GM19395 (cell line): ENCODE results near the gene LCOR.

Source experiments
- ATAC-seq: cut with Tn5 transposase; IDR thresholded peaks from one replicate; pipeline ENCODE4 v1.9.1; 2021; ENCODE audit warnings: mild to moderate bottlenecking, moderate library complexity; ENCODE audit not compliant: unreplicated experiment

LCOR gene

GRCh38 chr10:96982149-96982930 lies 150.2 kb downstream of the LCOR start:
- ATAC-seq: no peak

GRCh38 chr10:96984541-96985131 lies 152.5 kb downstream of the LCOR start:
- ATAC-seq: peak; percentile 75

- ATAC-seq: no peak
These were observed 154.2 kb downstream of the LCOR start for GRCh38 chr10:96986200-96986856.

GRCh38 chr10:96987141-96987841 lies 155.2 kb downstream of the LCOR start:
- ATAC-seq: no peak

GRCh38 chr10:96987842-96988175 lies 155.7 kb downstream of the LCOR start:
- no peak for ATAC-seq

GRCh38 chr10:96988426-96988825 lies 156.3 kb downstream of the LCOR start:
- ATAC-seq: no peak

- ATAC-seq: peak; percentile 48
These were observed 159.3 kb downstream of the LCOR start for GRCh38 chr10:96991313-96991841.

- peak; percentile 81 for ATAC-seq
These were observed 160.6 kb downstream of the LCOR start for GRCh38 chr10:96992721-96993120.

- ATAC-seq: no peak
These were observed 163.8 kb downstream of the LCOR start for GRCh38 chr10:96995851-96996250.

- no peak for ATAC-seq
These were observed 164.3 kb downstream of the LCOR start for GRCh38 chr10:96996275-96996965.

GRCh38 chr10:96998329-96998888 lies 166.3 kb downstream of the LCOR start:
- ATAC-seq: no peak

- ATAC-seq: no peak
These were observed 167.2 kb downstream of the LCOR start for GRCh38 chr10:96999337-96999736.

GRCh38 chr10:96999987-97000386 lies 167.9 kb downstream of the LCOR start:
- ATAC-seq: no peak

GRCh38 chr10:97000487-97001182 lies 168.5 kb downstream of the LCOR start:
- ATAC-seq: no peak

- ATAC-seq: no peak
These were observed 169.3 kb downstream of the LCOR start for GRCh38 chr10:97001183-97001991.

- no peak for ATAC-seq
These were observed 170.6 kb downstream of the LCOR start for GRCh38 chr10:97002670-97003069.

- ATAC-seq: no peak
These were observed 171.2 kb downstream of the LCOR start for GRCh38 chr10:97003151-97003803.

GRCh38 chr10:97003804-97004201 lies 171.7 kb downstream of the LCOR start:
- no peak for ATAC-seq
